ENCODE data around the gene EPC1. TPM values are rescaled to one million over a fixed set of nuclear protein-coding genes. Genes with fewer than 3 reads are reported as not detected.
"Not testable (repeated sequence)": the region's sequence is repeated elsewhere in the genome, so short reads cannot be mapped to it uniquely, and the experiment has no call there.

The EPC1 gene
- total RNA-seq, 2 donors from 2014 or later: 31.9 to 39.2 TPM

DNA sequence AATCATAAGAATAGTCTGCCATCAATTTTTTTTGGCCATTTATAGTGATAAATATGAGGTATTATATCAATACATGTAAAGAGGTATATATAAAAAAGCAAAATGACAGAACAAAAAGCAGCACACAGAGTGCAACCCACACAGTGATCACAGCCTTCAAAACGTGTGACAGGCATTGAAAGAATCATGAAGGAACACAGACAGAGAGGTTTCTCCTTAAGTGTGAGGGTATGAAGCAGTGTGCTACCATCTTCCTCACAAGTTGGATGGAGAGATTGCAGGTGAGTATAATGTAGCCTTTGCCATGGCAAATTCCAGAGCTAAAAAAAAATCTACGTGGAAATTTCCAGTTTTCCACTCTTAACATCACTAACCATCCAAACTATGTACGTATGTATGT, 19.6 kb upstream of the EPC1 start:
- H3K36me3 ChIP-seq (replicated peaks in 1 of 2; ENCODE audit: insufficient read depth in 1 of 2, low read depth in 2 of 2): no peaks in the 10 kb centered on the region
- no peak overlapping the region for H3K4me3 ChIP-seq
- H3K4me1 ChIP-seq: peaks cover 24% of the 10 kb centered on the region
- no peak overlapping the region for H3K27ac ChIP-seq
- H3K27me3 ChIP-seq: no peaks in the 10 kb centered on the region
- ATAC-seq: no peak
- intact Hi-C loops (cut with DNase I): no loop called here
- no peaks in the 10 kb centered on the region for H3K9me3 ChIP-seq
- DNase-seq: no peak
- 48 to 51% methylated on average over 3 of the region's 3 CpGs for WGBS, 2 donors
- TF ChIP-seq POLR2A (IDR thresholded peaks at IDR 0.05): no peak
- TF ChIP-seq, protein P1, sequence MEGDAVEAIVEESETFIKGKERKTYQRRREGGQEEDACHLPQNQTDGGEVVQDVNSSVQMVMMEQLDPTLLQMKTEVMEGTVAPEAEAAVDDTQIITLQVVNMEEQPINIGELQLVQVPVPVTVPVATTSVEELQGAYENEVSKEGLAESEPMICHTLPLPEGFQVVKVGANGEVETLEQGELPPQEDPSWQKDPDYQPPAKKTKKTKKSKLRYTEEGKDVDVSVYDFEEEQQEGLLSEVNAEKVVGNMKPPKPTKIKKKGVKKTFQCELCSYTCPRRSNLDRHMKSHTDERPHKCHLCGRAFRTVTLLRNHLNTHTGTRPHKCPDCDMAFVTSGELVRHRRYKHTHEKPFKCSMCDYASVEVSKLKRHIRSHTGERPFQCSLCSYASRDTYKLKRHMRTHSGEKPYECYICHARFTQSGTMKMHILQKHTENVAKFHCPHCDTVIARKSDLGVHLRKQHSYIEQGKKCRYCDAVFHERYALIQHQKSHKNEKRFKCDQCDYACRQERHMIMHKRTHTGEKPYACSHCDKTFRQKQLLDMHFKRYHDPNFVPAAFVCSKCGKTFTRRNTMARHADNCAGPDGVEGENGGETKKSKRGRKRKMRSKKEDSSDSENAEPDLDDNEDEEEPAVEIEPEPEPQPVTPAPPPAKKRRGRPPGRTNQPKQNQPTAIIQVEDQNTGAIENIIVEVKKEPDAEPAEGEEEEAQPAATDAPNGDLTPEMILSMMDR (IDR thresholded peaks at IDR 0.05): no peak

DNA sequence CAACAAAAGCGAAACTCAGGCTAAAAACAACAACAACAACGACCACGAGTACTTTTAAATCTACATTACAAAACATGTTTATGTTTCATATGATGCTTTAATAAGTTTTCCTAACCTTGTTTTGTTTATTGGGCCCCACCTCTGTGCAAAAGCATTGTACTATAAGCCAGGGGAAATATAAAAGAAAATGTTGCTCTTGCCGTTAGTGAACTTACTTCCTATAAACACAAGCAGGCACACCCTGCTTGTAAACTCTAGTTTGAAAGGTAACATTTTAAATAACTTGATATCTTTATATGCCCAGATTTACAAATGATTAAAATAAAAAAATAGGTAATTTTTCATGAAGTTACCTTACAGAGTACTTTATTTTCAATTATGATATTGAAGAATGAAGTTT, 19.2 kb upstream of the EPC1 start:
- DNase-seq (no peak), ATAC-seq (no peak)
- Histone ChIP-seq H3K36me3 (replicated peaks in 1 of 2; ENCODE audit: insufficient read depth in 1 of 2, low read depth in 2 of 2) (no peaks in the 10 kb centered on the region), H3K4me3 (no peak overlapping the region), H3K4me1 (peaks cover 24% of the 10 kb centered on the region), H3K27ac (no peak overlapping the region), H3K27me3 (no peaks in the 10 kb centered on the region), H3K9me3 (no peaks in the 10 kb centered on the region)
- TF ChIP-seq, protein P1 (IDR thresholded peaks at IDR 0.05): no peak
- no peak for TF ChIP-seq POLR2A (IDR thresholded peaks at IDR 0.05)
- 77 to 79% methylated on average over 4 of the region's 4 CpGs for WGBS, 2 donors
- intact Hi-C loops (cut with DNase I): no loop called here

- ATAC-seq; H3K27ac ChIP-seq; intact Hi-C loops (cut with DNase I); H3K9me3 ChIP-seq; H3K27me3 ChIP-seq; H3K36me3 ChIP-seq (replicated peaks in 1 of 2; ENCODE audit: insufficient read depth in 1 of 2, low read depth in 2 of 2); DNase-seq; H3K4me3 ChIP-seq: not testable (repeated sequence)
- WGBS, 2 donors: 91 to 96% methylated on average over 8 of the region's 8 CpGs
- H3K4me1 ChIP-seq: peaks cover 30% of the 10 kb centered on the region
Observed at GRCh38 chr10:32365404-32365803, 18.4 kb upstream of the EPC1 start.

GRCh38 chr10:32362571-32362970, 15.6 kb upstream of the EPC1 start:
- Histone ChIP-seq H3K4me3 (no peak overlapping the region), H3K4me1 (peaks cover 25% of the 10 kb centered on the region), H3K36me3 (replicated peaks in 1 of 2; ENCODE audit: insufficient read depth in 1 of 2, low read depth in 2 of 2) (no peaks in the 10 kb centered on the region), H3K27me3 (no peaks in the 10 kb centered on the region), H3K27ac (no peak overlapping the region), H3K9me3 (no peaks in the 10 kb centered on the region)
- no peak for DNase-seq
- no peak for TF ChIP-seq POLR2A (IDR thresholded peaks at IDR 0.05)
- TF ChIP-seq, protein P1 (IDR thresholded peaks at IDR 0.05): no peak
- intact Hi-C loops (cut with DNase I): no loop called here
- 85 to 89% methylated on average over 6 of the region's 6 CpGs for WGBS, 2 donors
- no peak for ATAC-seq

DNA sequence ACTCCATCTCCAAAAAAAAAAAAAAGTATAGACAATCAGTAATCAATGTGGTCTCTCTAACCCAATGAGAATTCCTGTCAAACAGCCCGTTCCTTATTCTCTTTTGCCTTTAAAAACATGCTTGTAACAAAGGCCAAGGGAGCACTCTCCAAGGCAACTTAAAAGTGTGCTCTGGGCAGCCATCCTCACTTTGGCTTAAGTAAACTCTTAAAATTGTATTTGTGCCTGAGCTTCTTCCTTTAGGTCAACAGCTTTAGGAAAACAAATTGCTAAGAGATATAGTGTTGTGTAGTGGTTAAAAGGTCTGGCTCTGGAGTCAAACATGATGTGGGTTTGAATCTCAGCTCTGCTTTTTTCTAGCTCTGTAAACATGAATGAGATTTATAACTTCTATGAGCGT, 13.9 kb upstream of the EPC1 start:
- Histone ChIP-seq H3K4me1 (peaks cover 31% of the 10 kb centered on the region), H3K4me3 (no peak overlapping the region), H3K27me3 (no peaks in the 10 kb centered on the region), H3K9me3 (no peaks in the 10 kb centered on the region), H3K36me3 (replicated peaks in 1 of 2; ENCODE audit: insufficient read depth in 1 of 2, low read depth in 2 of 2) (no peaks in the 10 kb centered on the region), H3K27ac (no peak overlapping the region)
- TF ChIP-seq, protein P1 (IDR thresholded peaks at IDR 0.05): no peak
- TF ChIP-seq POLR2A (IDR thresholded peaks at IDR 0.05): no peak
- no peak for ATAC-seq
- 90 to 93% methylated on average over 2 of the region's 2 CpGs for WGBS, 2 donors
- intact Hi-C loops (cut with DNase I): no loop called here
- no peak for DNase-seq

Data from body of pancreas (tissue), 4 donors.